ENCODE data around the gene PER1. TPM values are rescaled to one million over a fixed set of nuclear protein-coding genes. Genes with fewer than 3 reads are reported as not detected.
A peak's percentile ranks its signal among the peaks of the same experiment; 100 is the strongest.

Gene PER1
- total and polyA plus RNA-seq, 9 of the 15 experiments (the other 6 are each of a cell fraction or from before 2014, with no cell fraction given): 0.13 to 26.0 (median 3.4) TPM

DNA sequence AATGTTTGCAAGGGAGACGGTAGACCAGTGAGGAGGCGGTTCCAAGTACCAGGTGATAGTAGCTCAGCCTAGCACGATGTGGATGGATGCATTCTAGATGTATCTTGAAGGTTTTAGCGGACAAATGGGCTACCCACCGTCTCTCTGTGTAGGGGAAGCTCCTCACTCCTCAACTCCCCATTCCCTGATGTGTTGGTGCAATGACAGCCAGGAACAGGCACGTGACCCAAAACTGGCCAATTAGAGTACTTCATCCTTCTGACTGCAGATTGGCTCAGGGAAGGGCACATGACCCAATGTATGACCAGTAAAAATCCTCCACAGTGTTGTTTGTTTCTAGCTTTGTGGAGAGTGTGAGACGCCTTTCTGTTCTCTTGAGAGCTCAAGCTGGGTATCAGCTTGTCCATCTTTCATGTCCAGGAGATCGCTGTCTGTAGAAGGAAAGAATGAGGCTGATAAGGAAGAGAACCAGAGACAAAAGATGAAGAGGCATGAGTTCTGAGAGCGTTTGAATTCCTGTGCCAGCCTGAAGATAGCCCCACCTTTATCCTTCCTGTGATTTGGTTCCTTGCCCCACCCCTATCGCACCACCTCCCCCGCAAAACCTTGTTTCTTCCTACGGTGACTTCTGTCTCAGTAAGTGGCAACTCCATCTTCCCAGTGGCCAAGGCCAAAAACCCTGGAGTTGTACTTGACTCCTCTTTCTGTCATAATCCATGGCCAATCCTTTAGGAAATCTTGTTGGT is 40.0 kb upstream of the PER1 start (continued):
- TF ChIP-seq, protein P1, sequence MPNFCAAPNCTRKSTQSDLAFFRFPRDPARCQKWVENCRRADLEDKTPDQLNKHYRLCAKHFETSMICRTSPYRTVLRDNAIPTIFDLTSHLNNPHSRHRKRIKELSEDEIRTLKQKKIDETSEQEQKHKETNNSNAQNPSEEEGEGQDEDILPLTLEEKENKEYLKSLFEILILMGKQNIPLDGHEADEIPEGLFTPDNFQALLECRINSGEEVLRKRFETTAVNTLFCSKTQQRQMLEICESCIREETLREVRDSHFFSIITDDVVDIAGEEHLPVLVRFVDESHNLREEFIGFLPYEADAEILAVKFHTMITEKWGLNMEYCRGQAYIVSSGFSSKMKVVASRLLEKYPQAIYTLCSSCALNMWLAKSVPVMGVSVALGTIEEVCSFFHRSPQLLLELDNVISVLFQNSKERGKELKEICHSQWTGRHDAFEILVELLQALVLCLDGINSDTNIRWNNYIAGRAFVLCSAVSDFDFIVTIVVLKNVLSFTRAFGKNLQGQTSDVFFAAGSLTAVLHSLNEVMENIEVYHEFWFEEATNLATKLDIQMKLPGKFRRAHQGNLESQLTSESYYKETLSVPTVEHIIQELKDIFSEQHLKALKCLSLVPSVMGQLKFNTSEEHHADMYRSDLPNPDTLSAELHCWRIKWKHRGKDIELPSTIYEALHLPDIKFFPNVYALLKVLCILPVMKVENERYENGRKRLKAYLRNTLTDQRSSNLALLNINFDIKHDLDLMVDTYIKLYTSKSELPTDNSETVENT (CRISPR knock-in tag; IDR thresholded peaks at IDR 0.05): no peak
- no peak for TF ChIP-seq COPS2 (conservative IDR thresholded peaks at IDR 0.05)
- TF ChIP-seq, protein P2, sequence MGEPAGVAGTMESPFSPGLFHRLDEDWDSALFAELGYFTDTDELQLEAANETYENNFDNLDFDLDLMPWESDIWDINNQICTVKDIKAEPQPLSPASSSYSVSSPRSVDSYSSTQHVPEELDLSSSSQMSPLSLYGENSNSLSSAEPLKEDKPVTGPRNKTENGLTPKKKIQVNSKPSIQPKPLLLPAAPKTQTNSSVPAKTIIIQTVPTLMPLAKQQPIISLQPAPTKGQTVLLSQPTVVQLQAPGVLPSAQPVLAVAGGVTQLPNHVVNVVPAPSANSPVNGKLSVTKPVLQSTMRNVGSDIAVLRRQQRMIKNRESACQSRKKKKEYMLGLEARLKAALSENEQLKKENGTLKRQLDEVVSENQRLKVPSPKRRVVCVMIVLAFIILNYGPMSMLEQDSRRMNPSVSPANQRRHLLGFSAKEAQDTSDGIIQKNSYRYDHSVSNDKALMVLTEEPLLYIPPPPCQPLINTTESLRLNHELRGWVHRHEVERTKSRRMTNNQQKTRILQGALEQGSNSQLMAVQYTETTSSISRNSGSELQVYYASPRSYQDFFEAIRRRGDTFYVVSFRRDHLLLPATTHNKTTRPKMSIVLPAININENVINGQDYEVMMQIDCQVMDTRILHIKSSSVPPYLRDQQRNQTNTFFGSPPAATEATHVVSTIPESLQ (CRISPR knock-in tag; IDR thresholded peaks at IDR 0.05): no peak
- no peak for TF ChIP-seq ZNF124 (CRISPR knock-in tag; IDR thresholded peaks at IDR 0.05)
- TF ChIP-seq, protein P3, sequence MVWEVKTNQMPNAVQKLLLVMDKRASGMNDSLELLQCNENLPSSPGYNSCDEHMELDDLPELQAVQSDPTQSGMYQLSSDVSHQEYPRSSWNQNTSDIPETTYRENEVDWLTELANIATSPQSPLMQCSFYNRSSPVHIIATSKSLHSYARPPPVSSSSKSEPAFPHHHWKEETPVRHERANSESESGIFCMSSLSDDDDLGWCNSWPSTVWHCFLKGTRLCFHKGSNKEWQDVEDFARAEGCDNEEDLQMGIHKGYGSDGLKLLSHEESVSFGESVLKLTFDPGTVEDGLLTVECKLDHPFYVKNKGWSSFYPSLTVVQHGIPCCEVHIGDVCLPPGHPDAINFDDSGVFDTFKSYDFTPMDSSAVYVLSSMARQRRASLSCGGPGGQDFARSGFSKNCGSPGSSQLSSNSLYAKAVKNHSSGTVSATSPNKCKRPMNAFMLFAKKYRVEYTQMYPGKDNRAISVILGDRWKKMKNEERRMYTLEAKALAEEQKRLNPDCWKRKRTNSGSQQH (CRISPR knock-in tag; IDR thresholded peaks at IDR 0.05): no peak
- peak; percentile 17; the same call in 1 of the 2 replicates for TF ChIP-seq KLF1 (tag; IDR thresholded peaks at IDR 0.05)
- TF ChIP-seq ZNF347 (CRISPR knock-in tag; IDR thresholded peaks at IDR 0.05; ENCODE audit: low read depth): no peak
- TF ChIP-seq, protein P4, sequence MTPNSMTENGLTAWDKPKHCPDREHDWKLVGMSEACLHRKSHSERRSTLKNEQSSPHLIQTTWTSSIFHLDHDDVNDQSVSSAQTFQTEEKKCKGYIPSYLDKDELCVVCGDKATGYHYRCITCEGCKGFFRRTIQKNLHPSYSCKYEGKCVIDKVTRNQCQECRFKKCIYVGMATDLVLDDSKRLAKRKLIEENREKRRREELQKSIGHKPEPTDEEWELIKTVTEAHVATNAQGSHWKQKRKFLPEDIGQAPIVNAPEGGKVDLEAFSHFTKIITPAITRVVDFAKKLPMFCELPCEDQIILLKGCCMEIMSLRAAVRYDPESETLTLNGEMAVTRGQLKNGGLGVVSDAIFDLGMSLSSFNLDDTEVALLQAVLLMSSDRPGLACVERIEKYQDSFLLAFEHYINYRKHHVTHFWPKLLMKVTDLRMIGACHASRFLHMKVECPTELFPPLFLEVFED (CRISPR knock-in tag; conservative IDR thresholded peaks at IDR 0.05): no peak
- TF ChIP-seq, protein P5, sequence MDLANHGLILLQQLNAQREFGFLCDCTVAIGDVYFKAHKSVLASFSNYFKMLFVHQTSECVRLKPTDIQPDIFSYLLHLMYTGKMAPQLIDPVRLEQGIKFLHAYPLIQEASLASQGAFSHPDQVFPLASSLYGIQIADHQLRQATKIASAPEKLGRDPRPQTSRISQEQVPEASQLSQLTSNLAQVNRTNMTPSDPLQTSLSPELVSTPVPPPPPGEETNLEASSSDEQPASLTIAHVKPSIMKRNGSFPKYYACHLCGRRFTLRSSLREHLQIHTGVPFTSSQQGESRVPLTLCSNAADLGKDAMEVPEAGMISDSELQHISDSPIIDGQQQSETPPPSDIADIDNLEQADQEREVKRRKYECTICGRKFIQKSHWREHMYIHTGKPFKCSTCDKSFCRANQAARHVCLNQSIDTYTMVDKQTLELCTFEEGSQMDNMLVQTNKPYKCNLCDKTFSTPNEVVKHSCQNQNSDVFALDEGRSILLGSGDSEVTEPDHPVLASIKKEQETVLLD (IDR thresholded peaks at IDR 0.05): no peak
- no peak for TF ChIP-seq MTF1 (CRISPR knock-in tag; IDR thresholded peaks at IDR 0.05; ENCODE audit: borderline replicate concordance)
- no peak for TF ChIP-seq ZNF830 (CRISPR knock-in tag; IDR thresholded peaks at IDR 0.05)
- no peak for TF ChIP-seq MAFG (tag; conservative IDR thresholded peaks at IDR 0.05)
- no peak for TF ChIP-seq NCOA6 (IDR thresholded peaks at IDR 0.05)
- no peak for TF ChIP-seq MYC (IDR thresholded peaks at IDR 0.05; ENCODE audit: low read depth, low read length)
- TF ChIP-seq MYC (CRISPR knock-in tag; IDR thresholded peaks at IDR 0.05; ENCODE audit: borderline replicate concordance, low read depth): no peak
- TF ChIP-seq ZSCAN32 (CRISPR knock-in tag; IDR thresholded peaks at IDR 0.05): no peak
- TF ChIP-seq FOXJ2 (tag; IDR thresholded peaks at IDR 0.05): peak; percentile 74; the same call in 1 of the 2 replicates
- TF ChIP-seq MAFK (IDR thresholded peaks at IDR 0.05; ENCODE audit: low read length): no peak
- no peak for TF ChIP-seq RBM14 (IDR thresholded peaks at IDR 0.05; ENCODE audit: borderline replicate concordance, insufficient read depth, low read depth, low read length)
- no peak for TF ChIP-seq HNRNPLL (IDR thresholded peaks at IDR 0.05; ENCODE audit: low read depth, low read length, poor library complexity, severe bottlenecking)

All from K562 (cell line).